LHCN-M2 (cell line): ENCODE results near the gene RHO. TPM values are rescaled to one million over a fixed set of nuclear protein-coding genes. Genes with fewer than 3 reads are reported as not detected.
"Not testable (repeated sequence)": the region's sequence is repeated elsewhere in the genome, so short reads cannot be mapped to it uniquely, and the experiment has no call there.

Source experiments
- DNase-seq: peaks from one replicate; pipeline ENCODE4 v3.0.0-alpha.2; 2012; ENCODE audit warnings: low read depth
- total RNA-seq: library from RNA; depleted of rRNA; stranded (reverse); fragments of >200 nt; gene quantifications from 2 replicates; pipeline ENCODE4 v1.2.3, GENCODE V29; 2014

The RHO gene
- total RNA-seq, 1 experiment from 2014 or later: not detected

DNA sequence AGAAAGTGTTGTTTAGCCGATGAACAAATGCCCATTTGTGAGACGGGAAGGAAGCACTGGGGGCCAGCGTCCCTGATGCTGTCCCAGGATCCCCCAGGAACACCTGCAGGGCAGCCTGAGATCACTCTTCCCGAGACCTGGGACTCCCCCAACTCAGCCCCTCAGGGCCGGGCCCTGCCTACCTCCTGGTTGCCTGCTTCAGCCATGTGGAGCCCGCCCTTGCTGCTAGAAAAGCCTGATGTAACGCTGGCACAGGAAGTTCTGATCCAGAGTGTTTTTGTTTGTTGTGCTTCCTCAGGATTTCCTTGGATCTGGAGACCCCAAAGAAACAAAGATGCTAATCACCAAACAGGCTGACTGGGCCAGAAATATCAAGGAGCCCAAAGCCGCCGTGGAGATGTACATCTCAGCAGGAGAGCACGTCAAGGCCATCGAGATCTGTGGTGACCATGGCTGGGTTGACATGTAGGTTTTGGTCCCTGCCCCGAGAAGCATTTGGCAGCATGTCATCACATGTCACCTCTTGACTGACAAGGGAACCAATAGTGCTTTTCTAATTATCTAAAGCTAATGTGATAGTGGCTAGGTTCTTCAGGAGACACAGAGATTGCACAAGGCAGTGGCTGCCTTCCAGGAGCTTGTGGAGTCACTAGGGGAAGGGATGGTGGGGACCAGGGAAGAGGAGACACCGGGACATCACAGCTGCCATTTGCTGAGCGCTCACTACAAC, 28.7 kb upstream of the RHO start:
- not testable (repeated sequence) for DNase-seq

DNA sequence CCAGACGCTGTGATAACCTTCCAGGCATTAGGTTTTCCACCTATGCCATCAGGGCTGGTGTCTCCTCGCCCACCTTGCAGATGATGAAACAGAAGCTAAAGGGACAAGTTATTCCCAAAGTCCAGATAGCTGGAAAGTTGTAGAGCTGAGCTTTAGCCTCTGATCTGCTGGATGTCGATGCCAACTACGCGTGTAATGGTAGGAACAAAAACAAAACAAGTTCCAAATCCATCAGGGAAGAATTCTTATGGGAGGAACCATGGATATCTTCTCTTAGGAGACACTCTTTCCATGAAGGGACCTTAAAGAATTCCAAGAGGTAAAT, 28.1 kb upstream of the RHO start:
- no peak for DNase-seq

DNA sequence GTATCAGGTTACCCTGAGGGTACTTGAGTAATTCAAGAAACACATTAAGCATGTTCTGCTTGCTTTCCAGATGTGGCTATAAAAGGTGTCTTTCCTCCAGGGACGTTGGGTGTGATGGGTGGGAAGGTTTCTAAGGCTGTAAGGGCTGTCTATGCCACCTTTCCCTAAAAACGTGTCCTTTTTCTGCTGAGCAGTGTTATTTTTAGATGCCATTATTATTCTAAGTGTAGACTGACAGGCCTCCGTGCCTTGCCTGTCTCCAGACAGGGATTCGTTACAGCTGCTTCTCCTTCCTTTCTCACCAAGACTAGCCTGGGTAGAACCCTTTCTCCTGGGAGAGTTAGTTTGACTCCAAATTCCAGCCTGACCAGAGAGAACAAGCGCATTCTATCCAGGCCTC, 26.8 kb upstream of the RHO start:
- no peak for DNase-seq

DNA sequence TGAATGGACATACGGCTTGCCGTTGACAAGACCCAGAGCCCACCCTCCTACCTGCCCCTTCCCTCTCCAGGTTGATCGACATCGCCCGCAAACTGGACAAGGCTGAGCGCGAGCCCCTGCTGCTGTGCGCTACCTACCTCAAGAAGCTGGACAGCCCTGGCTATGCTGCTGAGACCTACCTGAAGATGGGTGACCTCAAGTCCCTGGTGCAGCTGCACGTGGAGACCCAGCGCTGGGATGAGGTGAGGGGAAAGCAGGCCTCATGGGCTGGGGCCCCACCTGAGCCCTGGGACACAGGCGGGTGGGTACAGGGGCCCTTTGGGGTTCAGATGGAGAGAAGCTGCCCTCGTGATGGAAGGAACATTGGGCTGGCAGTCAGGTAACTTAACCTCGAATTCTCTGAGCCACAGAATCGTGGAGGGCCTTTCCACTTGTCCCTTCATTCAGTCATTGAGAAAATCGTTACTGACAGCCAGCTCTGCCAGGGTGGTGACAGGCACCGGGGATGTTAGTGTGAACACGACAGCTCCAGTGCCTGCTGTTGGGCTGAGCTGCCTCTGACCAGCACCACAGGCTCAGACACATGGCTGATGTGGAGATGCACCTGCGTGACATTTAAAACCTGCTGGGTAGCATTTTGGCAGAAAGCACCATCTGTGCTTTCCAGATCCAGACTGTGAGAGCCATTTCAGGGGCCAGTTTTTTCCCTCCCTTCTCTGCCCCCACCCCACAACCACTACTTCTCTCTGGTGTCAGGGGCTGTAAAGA, 25.6 kb upstream of the RHO start:
- no peak for DNase-seq

DNA sequence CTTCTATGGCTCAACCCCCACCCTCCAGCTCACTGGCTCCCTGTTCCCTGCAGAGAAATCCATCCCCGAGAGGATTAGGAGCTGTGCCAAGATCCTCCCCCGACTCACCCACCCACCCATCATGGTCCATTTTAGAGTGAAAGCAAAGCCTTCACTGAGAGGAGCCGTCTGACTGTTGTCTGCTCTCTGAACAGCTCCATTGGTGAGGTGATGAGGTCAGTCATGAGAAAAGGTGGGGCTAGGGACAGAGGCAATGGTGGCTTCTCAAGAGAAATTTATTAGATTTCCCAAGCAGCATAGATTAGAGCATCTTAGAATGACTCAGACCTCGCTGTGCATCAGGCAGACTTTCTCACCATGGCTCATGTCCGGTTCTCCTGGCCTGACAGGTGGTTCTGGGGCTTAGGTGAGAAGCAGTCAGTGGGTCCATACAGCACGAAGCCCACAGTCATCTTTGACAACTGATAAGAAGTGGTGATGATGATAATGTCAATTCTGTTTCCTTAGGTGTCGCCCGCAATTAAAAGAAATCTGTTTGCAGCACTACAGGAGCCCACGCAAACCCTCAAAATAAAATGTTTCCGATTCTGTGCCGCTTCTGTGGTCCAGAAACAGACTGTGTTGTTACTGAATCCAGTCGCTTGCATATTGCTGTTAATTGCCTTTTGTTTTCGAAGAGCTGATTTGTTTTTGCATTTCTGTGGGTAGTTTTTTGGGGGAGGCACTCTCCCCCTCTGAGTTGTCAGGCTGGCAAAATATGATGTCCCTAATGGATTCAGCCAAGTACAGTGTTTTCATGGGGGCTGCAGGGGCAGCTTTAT, 24.8 kb upstream of the RHO start:
- DNase-seq: no peak

DNA sequence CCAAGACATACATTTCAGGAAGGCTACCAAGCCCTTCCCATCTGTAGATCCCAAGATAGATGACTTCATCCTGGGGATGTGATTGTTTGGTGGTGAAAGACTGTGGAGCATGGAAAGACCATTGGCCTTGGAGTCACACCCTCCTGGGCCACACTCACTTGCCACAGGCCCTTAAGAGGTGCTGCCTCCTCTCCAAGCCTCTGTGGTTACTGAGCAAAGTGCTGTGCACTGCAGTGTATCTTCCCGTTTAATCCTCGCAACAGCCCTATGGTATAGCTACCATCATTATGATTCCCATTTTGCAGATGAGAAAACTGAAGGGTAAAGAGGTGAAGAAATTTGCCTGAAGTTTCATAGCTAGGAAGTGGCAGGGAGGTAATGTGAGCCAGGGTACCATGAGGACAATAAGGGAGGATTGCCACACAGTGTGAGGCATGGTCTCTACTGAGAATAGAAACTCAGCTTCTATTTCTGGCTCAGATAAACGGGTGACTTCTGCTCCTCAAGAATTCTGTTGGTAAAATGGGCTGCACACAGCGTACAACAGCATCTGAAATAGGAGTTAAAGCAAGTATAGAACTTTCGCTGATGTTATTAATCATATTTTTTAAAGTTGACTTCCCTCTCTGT, 23.9 kb upstream of the RHO start:
- DNase-seq: no peak

DNA sequence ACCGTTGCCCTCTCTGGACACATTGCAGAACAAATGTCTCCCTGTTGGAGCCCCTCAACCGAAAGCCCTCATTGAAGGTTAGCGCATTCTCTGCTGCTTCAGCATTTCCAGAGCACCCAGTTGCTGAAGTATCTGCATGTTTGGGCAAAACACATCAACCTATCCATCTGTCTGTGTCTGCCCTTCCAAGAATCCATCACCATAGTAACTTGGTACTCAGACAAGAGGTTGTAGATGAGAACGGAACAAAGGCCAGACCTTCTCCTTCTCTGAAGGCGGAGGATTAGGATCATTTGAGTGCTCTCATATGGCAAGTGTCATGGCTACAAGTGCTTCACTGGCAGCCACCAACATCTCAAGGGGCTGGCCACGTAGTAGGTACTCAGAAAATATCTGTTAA, 23.1 kb upstream of the RHO start:
- DNase-seq: no peak

DNA sequence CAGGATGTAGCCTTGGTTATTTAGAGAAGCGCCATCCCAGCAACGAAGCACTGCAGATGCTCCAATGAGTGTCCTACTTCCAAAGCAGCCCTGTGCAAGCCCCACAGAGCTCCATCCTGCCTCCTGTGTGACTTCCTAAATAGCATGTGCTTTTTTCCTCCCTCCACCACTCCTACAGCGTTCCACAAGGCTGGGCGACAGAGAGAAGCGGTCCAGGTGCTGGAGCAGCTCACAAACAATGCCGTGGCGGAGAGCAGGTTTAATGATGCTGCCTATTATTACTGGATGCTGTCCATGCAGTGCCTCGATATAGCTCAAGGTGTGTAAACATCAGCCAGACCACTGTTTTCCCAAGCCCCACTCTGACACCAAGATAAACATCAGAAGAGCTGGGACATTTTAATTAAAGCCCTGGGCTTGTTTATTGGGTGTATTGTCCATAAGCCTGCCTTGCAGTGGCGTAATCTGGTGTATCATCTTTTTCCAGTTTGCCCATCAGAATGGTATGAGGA, 22.2 kb upstream of the RHO start:
- DNase-seq: no peak

DNA sequence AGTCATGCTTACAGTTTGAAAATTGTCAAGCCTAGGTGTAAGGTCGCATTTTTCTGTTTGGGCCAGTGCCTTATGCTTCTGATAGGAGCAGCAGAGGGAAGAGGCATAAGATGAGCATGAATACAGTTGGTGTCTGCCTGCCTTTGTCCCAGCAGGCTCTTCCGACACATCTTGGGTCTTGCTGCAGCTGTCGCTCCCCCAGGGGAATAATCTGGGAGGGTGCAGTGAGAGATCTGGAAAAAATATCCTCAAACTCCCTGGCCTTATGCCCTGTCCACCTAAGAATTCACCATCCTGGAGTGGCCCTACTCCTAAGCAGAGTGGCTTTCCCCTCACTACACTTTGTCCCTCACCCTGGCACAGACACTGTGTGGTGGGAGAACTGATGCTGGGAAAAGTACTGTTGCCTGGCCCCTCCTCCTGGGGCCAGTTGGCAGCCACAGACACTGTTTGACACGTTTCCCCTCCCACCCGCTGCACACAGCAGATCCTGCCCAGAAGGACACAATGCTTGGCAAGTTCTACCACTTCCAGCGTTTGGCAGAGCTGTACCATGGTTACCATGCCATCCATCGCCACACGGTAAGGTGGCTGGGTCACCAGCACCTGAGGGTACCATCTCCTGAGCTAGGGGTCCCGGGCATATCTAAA, 21.1 kb upstream of the RHO start:
- peak; percentile 41 for DNase-seq

DNA sequence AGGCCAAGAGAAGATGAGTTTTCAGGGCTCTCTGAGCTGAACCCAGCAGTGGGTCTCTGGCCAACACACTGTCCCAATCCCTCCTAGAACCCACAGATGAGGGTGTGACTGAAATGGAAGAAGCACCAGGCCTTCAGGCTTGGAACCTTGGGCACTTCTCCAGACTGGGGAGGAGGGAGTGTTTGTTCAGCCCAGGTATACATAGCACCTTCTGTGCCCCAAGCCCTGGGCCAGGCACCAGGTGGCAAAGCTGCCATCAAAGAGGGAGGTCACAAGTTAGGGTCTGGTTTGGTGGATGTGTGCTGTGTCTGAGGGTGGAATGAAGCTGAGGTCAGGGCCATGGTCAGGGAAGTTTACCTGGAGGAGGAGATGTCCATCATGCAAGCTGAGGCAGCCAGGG, 15.8 kb upstream of the RHO start:
- no peak for DNase-seq

DNA sequence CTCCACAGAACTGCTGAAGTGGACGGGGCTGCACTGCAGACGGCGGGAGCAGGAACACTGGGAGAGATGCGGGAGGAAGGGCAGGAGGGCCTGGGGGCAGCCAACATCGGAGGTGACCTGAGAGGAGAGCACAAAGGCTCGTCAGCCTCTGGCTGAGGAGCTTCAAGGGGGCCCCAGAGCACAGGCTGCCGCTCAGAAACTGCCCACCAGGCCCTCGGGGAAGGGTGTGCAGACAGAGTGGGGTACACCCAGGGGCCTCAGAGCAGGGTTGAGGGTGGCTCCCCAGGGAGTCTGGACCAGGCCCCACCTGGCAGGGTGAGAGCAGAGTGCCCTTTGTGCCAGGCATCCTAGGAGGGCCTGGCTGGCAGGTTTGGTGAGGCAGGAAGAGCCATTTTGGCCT, 14.7 kb upstream of the RHO start:
- no peak for DNase-seq

DNA sequence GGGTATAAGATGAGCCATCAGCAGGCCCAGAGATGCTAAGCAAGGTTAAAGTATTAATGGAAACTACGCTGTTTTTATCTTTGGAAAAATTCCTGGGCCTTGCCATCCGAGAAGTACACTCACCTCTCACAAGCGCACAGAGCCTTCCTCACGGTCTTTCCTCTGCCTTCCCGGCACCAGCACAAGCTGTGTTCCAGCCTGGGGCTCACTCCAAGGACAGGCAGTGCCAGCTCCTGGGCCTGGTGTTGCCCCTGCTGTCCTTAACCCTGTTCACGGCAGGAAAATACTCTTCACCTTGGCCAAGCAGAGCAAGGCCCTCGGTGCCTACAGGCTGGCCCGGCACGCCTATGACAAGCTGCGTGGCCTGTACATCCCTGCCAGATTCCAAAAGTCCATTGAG, 14.3 kb upstream of the RHO start:
- no peak for DNase-seq

DNA sequence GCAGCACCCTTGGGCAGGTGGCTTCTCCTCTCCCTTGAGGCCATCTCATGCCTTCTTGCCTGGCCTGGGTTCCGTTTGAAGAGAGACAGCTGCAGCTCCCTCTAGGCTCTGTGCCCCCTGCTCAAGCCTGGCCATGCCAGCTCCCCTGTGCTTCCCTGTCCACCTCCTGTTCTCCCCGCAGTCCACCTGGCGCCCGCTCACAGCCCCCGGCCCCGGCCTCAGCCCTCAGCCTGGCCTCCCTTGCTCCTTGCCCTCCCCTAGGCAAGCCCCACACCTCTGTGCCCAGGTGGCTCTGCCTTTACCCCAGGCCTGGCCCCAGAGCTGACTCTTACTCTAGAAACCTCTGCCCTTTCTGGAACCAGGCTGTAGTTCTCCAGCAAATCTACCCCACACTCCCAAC, 13.9 kb upstream of the RHO start:
- no peak for DNase-seq

DNA sequence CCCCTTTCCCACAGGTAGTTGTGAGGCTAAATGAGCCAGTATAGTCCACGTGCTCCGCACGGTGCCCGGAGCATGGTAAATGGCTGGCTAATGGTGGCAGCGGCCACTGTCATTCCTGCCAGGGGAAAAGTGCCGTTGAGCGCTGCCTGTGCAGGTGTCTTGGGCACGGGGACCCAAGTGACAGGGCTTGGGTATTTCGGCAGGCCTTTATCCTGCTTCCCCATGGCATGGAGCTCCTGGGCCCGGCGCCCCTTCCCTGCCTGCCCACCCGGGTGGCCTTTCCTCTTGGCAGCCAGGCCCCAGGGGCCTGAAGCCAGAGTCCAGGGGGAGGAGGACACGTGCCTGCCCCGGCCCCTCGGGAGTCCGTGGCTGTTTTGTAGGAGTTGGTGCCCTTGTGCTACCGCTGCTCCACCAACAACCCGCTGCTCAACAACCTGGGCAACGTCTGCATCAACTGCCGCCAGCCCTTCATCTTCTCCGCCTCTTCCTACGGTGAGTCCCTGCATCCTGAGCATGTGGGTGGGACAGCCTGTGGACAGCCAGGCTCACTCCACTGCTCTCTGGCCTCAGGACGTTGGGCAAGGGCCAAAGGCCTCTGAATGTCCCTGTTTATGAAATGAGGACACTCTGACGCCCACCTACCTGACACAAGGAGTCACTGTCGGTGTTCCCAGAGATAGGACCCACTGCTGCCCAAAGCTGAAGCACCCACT, 13.2 kb upstream of the RHO start:
- DNase-seq: not testable (repeated sequence)

DNA sequence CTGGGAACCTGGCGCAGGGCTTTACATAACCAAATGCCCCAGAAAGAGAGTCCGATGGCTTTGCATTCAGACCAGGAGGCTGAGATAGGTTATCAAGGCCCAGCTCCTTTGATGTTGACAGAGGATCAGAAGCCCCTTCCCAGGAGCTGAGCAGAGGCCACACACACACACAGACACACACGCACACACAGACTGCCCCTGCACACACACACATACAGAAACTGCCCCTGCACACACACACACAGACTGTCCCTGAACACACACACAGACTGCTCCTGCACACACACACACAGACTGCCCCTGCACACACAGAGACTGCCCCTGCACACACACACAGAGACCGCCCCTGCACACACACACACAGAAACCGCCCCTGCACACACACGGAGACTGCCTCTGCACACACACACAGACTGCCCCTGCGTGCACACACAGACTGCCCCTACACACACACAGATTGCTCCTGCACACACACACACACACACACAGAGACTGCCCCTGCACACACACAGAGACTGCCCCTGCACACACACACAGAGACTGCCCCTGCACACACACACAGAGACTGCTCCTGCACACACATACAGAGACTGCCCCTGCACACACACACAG, 12.5 kb upstream of the RHO start:
- not testable (repeated sequence) for DNase-seq

DNA sequence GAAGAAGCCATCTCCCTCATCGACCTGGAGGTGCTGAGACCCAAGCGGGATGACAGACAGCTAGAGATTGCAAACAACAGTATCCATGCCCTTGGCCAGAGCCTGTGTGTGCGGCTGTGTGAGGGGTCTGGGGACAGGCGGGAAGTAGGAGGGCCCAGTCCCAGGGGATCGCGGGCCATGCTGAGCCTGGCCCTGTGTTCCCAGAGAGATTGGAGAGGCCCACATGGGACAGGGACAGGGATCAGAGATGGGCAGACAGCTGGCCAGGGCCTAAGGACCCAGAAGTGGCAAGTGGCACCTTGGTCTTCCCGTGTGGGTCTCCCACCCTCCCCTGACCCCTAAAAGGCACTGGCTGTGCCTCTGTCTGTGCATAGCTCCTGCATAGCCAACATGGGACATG, 10.9 kb upstream of the RHO start:
- no peak for DNase-seq

DNA sequence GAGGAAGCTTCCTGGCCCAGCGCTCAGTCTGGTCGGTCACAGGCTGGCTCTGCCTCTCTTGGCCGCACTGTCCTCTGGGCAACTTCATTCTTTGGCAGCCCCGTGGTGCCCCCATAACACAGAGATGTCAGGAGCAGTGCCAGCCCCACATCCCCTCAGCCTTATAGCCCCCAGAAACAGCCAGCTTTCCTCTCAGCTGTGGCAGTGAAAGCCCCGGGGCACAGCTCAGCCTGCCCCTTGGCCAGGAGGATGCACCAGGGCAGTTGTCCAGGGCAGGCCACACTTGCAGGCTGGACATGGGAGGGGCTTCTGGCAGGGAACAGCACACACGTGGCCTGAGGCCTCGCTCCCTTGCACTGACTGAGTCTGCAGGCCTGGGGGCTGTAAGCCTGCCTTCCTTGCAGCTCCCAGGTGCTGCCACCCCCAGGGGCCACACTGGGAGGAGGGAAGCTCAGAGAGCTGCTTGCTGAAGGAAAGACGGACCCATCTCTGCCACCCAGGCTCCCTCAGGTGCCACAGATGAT, 10.3 kb upstream of the RHO start:
- DNase-seq: no peak

DNA sequence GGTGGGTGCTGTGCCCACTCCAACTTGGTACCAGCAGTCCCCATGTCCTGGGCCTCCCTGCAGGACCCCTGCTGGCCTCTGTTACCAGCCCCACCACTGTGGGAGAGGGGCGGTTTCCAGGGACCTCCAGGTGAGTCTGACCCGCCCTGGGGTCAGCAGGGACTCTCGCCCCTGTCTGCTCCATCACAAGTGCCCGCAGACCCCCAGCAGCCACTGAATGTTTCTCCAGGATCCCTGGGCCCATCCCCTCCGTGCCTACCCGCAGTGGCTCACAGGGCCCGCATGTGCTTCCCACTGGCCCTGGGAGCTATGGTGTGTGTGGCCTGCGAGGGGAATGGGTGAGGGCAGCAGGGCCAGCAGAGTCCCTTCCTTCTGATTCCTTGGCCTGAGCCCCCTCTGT, 9.9 kb upstream of the RHO start:
- DNase-seq: no peak

DNA sequence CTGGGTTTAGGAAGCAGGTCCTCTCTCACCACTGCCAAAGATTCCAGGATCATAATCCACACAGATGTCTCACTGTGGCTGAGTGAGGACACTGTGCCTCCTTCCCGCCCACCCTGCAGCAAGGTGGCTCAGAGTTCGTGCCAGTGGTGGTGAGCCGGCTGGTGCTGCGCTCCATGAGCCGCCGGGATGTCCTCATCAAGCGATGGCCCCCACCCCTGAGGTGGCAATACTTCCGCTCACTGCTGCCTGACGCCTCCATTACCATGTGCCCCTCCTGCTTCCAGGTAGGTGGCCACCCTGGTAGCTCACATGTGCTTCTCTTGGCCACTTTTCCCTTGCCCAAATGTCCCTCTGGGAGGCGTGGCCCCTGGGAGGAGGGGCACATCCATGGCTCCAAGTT, 9.0 kb upstream of the RHO start:
- no peak for DNase-seq
